ENCODE results near the gene ATP6V1F.
"Not testable (repeated sequence)": the region's sequence is repeated elsewhere in the genome, so short reads cannot be mapped to it uniquely, and the experiment has no call there.

The ATP6V1F gene

GRCh38 chr7:128900237-128900636 is 37.6 kb downstream of the ATP6V1F start:
- DNase-seq (ENCODE audit: low read depth in 2 of 2) = no peak

- no peak for DNase-seq (ENCODE audit: low read depth in 2 of 2)
These were observed 40.3 kb downstream of the ATP6V1F start for GRCh38 chr7:128902761-128903585.

- no peak for DNase-seq (ENCODE audit: low read depth in 2 of 2)
These were observed 41.1 kb downstream of the ATP6V1F start for GRCh38 chr7:128903621-128904361.

- no peak for DNase-seq (ENCODE audit: low read depth in 2 of 2)
These were observed 41.9 kb downstream of the ATP6V1F start for GRCh38 chr7:128904381-128905197.

GRCh38 chr7:128906001-128906765 is 43.5 kb downstream of the ATP6V1F start:
- DNase-seq (ENCODE audit: low read depth in 2 of 2) = no peak

DNA sequence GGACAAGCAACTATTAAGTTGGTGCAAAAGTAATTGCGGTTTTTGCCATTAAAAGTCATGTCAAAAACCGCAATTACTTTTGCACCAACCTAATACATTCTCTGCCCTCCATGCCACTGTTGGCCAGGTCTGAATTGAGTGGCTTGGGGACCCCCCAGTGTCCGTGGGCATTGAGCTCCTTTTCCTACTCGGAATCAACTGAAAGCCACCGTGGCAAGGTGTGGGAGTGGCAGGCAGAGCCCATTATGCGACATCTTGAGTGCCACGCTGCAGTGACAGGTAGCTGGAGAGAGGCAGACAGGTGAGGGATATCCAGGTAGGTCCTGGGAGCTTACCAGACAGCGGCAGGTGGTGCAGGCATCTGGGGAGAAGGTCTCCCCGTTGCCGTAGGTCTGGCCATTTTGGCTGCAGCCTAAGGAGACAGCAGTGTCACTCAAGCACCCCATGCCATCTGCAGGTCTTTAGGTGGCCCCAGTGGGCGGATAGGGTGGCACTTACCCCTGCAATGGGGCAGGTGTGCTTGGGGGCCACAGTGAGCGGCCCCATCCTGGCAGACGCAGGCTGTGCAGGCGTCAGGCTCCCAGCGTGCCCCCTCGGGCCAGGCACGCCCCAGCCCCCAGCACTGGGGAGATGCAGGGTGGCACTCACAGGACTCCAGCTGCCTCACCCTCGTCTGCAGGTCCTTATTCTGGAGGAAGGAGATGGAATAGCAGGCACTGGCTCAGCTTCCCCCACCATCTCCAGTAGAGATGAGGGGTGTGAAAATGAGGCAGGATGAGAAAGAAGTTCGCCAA is 44.3 kb downstream of the ATP6V1F start:
- DNase-seq (ENCODE audit: low read depth in 2 of 2) = no peak

- DNase-seq (ENCODE audit: low read depth in 2 of 2) = no peak
These were observed 46.3 kb downstream of the ATP6V1F start for GRCh38 chr7:128908750-128909624.

DNA sequence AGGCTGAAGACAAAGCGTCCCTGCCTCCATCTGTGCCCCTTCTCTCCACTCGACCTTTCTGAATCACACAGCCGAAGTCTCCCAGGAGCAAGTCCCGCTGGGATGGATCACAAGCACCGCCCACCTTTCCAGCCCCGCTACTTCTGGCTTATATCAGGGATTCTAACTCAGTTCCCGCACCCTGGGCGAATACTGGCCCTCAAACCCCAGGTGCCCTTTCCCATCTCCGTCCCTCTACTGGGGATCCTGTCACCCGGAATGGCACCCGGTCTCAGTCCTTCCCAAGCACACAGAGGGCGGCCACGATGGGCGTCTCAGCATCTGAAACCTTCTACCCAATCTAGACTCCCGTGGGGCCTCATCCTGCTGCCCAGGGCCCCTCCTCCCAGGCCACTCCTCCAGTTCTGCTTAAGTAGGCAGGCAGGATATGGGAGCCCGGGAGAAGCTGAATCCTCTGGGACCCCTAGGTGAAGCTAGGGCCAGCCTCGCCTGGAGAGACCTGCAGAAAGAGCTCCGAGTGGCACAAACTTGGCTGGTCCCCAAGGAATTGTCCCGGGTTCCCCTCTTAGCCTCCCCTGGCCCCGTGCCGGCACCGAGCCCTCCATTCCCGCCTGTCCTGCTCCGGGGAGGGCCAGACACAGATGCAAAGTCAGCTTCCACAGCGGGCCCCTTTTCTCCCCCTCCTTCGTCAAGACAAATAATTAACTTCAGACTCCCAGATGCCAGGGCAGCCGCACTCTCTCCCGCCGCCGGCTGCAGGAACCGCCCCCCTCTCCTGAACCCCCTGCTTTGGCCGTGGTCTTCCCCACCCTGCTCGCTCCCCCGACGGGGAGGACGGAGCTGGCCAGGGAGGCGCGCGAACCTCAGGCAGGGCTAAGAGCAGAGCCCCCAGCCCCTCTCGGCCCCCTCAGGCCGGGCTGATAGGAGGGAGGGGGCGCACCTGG is 47.2 kb downstream of the ATP6V1F start:
- DNase-seq (ENCODE audit: low read depth in 2 of 2) = no peak

GRCh38 chr7:128910569-128910945 is 47.9 kb downstream of the ATP6V1F start, which contains the start of gene KCP:
KCP (minus strand) TSS chr7:128910709; CDS start chr7:128910676, 33 bp downstream.
- no peak for DNase-seq (ENCODE audit: low read depth in 2 of 2)

DNA sequence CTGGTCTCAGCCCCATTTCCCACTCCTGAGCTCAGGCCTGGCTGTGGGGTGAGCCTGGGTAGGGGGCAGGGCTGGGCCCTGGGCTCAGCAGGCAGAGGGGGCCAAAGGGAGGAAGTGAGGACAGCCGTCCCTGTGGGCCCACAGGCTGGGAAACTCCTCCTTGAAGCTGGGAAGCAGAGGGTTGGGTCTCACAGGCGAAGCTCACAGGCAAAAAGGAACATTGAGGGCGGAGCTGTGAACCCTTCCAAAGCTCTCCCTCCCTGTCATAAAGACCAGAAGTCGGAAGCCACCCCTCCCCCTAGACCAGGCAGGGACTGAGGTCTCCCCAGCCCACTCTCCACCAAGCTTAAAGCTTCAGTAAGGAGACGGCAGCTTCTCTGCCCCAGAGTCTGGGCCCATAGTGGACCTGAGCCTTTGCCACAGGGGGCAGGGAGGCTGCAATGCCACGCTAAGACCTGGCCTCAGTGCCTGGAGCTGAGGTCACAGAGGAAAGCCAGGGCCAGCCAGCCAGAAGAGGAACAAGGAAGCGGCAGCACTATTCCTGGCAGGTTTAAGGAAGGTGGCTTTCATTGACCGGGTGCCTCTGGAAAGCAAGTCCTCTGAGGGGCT is 48.9 kb downstream of the ATP6V1F start:
- no peak for DNase-seq (ENCODE audit: low read depth in 2 of 2)

GRCh38 chr7:128912281-128912680 is 49.6 kb downstream of the ATP6V1F start:
- no peak for DNase-seq (ENCODE audit: low read depth in 2 of 2)

GRCh38 chr7:128912709-128913495 is 50.2 kb downstream of the ATP6V1F start:
- DNase-seq (ENCODE audit: low read depth in 2 of 2) = not testable (repeated sequence)

DNA sequence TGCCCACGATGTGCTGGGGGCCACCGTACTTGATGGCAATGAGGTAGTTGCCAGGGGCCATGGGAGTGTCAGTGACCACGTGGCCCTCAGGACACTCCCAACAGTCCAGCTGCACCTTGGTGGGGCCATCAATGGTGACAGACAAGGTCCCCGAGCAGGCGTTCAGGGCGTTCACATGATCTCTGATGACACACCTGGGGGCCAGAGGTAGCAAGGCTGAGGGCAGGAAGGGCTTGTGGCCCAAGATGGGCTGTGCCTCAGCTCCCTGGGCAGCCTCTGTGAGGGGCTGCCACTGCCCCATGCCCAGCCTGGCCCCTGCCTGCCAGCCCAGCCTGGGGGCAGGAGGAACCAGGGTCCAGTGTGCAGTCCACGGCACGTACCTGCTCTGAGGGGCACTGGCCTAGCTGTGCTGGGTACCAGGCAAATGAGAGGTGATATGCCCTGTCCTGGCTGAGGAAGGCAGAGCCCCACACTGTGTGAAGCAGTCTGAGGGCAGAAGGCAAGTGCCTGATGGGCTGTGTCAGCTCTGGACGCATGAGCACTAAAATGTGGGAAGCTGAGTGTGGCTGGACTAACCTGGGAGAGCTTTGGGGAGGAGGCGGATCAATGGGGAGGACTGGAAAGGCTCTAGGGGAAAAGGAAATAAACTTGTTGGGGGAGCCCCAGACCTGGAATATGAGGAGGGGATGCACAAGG is 51.4 kb downstream of the ATP6V1F start:
- DNase-seq (ENCODE audit: low read depth in 2 of 2) = no peak

DNA sequence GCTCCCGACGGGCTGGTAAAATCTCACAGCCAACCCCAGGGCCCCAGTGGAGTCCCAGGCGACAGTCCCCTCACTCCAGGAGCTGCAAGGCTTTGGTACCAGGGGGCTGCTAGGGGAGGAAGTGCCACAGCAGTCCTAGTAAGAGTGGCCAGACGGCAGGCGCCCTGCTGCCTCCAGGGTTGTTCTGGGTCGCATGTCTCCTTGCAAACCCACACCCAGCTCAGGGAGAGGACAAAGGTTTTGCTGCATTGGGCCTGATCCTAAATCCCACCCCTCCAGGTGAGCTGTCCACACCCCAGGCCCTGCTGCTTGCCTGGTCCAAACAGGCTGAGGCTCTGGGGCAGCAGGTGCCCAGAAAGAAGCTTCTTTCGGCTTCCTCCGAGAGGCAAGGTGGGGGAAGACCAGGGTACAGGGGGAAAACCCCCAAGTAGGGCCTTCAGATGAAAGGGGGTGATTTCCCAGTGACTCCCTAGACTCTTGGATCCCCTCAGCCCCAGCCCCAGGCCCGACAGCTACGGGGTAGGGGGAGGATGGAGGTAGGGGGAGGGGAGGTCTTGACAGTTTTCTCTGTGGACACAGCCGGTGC is 52.0 kb downstream of the ATP6V1F start:
- DNase-seq (ENCODE audit: low read depth in 2 of 2) = no peak

GRCh38 chr7:128915271-128915819 is 52.7 kb downstream of the ATP6V1F start:
- DNase-seq (ENCODE audit: low read depth in 2 of 2) = no peak

Data from stimulated activated CD8-positive, alpha-beta memory T cell treated with anti-CD3 and anti-CD28 coated beads, Interleukin-7, amount 100 ng/mL, for 4 hours (primary cell).